ENCODE results near the gene SP110. TPM values are rescaled to one million over a fixed set of nuclear protein-coding genes. Genes with fewer than 3 reads are reported as not detected.
A peak's percentile ranks its signal among the peaks of the same experiment; 100 is the strongest.
"Not testable (repeated sequence)": the region's sequence is repeated elsewhere in the genome, so short reads cannot be mapped to it uniquely, and the experiment has no call there.

The SP110 gene
- total RNA-seq, 1 donor from 2014 or later = 1.2 TPM

DNA sequence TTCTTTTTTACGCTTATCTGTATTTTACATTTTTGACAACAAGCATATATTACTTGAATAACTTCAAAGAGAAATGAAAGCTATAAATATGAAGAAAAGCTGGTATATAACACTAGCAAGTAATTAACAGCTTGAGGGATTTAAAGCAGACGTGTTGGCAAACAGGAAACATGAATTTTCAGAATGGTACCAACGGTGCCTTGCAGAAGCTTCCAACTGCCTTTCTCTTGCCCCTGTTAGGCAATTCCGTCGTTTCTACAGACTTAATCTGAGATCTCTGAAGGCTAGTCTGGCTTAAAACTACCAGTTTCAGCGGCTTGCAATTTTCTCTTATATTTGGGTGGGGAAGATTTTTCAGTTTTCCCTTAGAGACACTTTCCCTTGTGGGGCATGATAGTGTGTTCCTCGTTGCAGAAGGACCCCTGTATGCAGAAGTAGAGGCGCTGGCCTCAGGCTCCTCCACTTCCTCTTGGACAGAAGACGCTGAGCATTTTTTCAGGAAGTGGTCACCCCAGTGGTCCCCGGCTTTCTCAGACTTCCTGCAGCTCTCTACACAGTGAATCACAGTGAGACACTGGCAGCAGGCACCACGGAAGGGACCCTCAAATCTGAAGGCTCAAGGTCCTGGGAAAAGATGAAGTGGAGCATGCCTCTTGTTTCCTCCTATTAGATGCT lies 94.9 kb downstream of the SP110 start:
- peak; percentile 7 for DNase-seq

DNA sequence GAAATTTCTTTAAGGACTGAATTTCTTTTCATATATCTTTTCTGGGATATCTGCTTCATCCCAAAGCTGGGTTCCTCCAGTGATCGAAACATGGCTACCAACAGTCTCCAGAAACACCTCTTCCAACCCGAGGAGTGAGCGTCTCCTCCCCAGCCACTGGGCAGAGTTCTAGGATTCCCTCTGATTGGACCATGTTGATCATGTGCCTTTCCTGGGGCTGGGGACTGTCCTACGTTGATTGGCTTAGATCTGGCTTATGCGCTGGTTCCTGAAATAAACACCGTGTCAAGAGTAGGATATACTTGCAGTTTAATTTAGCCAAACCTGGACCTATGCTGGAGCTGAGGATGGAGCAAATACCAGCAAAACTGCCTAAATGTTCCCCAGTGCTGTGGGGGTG lies 95.5 kb downstream of the SP110 start:
- no peak for DNase-seq

DNA sequence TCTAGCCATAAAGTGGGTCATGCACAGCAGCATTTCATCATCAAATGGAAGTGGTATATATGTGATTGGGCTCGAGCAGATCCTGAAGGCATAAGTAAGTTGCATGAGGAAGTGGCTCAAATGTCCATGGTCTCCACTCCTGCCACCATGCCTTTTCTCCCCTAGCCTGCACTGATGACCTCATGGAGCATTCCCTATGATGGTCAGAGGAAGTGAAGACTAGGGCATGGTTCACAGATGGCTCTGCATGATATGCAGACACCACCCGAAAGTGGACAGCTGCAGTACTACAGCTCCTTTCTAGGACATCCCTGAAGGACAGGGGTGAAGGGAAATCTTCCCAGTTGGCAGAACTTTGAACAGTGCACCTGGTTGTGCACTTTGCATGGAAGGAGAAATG lies 99.4 kb downstream of the SP110 start:
- not testable (repeated sequence) for DNase-seq

DNA sequence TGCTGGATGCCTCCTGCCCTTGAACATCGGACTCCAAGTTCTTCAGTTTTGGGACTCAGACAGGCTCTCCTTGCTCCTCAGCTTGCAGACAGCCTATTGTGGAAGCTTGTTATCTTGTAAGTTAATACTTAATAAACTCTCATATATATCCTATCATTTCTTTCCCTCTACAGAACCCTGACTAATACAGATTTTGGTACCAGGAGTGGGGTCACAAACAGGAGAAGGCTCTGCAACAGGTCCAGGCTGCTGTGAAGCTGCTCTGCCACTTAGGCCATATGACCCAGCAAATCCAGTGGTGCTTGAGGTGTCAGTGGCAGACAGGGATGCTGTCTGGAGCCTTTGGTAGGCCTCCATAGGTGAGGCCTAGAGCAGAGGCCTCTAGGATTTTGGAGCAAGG lies 100.0 kb downstream of the SP110 start:
- not testable (repeated sequence) for DNase-seq

Other genes starting within 250 kb of the SP110 start
- 66.8 TPM for gene SLC16A14, start 151.1 kb downstream of the SP110 start, total RNA-seq
- 1.1 TPM for gene SP140, start 5.8 kb upstream of the SP110 start, total RNA-seq
- gene SP140L, start 107.2 kb upstream of the SP110 start, total RNA-seq = 0.47 TPM
- 4.8 TPM for gene SP100, start 196.2 kb upstream of the SP110 start, total RNA-seq

Measured in occipital lobe (tissue), 2 donors.